ENCODE results near the gene GIGYF2.

GIGYF2 gene

DNA sequence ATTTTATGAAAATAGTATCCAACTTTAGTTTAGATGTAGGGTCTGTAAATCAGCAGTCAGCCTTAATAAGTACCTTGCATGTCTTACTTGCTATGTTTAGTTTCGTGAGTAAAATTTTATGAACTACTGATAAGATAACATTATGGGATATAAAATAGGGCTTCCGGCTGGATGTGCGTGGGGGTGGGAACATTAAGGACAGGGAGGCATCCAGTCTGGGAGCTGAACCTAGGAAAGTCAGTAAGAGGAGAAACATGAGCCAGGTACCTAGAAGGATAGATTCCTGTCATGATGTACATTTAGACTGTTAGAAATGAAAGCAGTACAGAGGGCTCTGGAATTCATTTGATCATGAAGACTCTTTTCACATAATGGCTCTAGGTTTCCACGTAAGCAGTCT is 92.0 kb downstream of the GIGYF2 start:
- ATAC-seq (ENCODE audit: low read depth): no peak
- no peak overlapping the region for H3K27ac Mint-ChIP-seq
- peaks cover 30% of the 10 kb centered on the region for H3K36me3 Mint-ChIP-seq

DNA sequence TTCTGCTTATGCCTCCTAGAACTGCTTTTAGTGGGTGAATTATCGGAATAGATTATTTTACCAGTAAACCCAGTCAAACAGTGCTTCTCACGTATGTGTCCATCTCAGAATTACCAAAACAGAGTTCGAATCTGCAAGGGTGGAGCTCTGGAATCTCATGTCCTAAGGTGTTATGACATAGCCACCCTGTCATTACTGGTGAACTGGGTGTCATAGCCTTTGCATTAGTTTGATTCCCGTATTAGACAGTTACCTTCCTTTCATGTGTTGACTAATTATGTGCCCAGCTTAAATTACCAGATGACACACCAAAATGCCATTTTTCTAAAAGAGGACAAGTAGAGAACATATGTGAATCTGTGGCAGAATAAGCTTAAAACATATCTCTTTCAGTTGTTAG is 94.4 kb downstream of the GIGYF2 start:
- Mint-ChIP-seq H3K36me3 (peaks cover 42% of the 10 kb centered on the region), H3K4me1 (peaks cover 2% of the 10 kb centered on the region)

More for the DNA sequence above, 92.0 kb downstream of the GIGYF2 start:
- DNase-seq (ENCODE audit: low spot score in 2 of 2): no peak
- H3K27me3 Mint-ChIP-seq: no peaks in the 10 kb centered on the region
- H3K4me1 Mint-ChIP-seq: peaks cover 2% of the 10 kb centered on the region
- H3K4me3 Mint-ChIP-seq: no peak overlapping the region
- no peaks in the 10 kb centered on the region for H3K9me3 Mint-ChIP-seq

DNA sequence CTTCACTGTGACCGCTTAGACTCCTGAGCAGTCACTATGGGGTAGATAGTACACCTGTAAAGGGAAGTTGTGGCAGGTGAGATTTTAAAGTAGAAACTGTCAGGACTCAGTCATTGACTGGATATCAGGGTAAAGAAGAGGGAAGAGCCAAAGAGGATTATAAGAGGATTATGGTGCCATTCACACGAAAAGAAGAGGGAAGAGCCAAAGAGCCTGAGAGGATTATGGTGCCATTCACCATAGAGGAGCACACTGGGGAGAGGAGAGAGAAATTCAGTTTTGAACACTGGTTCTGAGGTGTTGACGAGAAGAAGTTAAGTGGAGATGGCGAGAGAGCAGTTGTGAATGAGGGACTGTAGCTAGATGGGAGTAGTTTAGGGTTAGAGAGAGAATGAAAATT is 96.1 kb downstream of the GIGYF2 start:
- Mint-ChIP-seq H3K27ac (no peak overlapping the region), H3K4me3 (no peak overlapping the region), H3K4me1 (no peaks in the 10 kb centered on the region), H3K9me3 (no peaks in the 10 kb centered on the region), H3K36me3 (peaks cover 45% of the 10 kb centered on the region), H3K27me3 (no peaks in the 10 kb centered on the region)
- no peak for ATAC-seq (ENCODE audit: low read depth)
- DNase-seq (ENCODE audit: low spot score in 2 of 2): no peak

More for the DNA sequence above, 94.4 kb downstream of the GIGYF2 start:
- Mint-ChIP-seq H3K27me3 (no peaks in the 10 kb centered on the region), H3K27ac (no peak overlapping the region), H3K9me3 (no peaks in the 10 kb centered on the region), H3K4me3 (no peak overlapping the region)
- DNase-seq (ENCODE audit: low spot score in 2 of 2) (no peak), ATAC-seq (ENCODE audit: low read depth) (no peak)

DNA sequence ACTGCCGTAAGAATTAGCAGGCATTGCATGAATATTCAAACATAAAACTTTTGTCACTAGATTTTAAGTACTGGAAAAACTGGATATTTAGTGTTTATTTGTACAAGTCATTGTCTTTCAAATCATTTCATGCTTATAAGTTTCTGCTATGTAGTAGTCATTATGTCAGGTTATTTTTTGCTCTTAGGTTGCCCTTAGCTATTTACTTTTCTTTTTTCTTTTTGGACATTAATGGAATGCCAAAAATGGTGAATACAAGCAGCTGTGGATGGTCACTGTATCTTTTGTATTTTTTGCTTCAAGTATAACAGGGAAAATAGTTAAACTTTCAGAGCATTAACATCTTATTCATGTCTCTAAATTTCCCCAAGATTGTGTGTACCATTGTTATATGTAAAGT is 97.8 kb downstream of the GIGYF2 start:
- Mint-ChIP-seq H3K4me1 (no peaks in the 10 kb centered on the region), H3K9me3 (no peaks in the 10 kb centered on the region), H3K4me3 (no peak overlapping the region), H3K27me3 (no peaks in the 10 kb centered on the region), H3K36me3 (peaks cover 45% of the 10 kb centered on the region), H3K27ac (no peak overlapping the region)
- DNase-seq (ENCODE audit: low spot score in 2 of 2): no peak
- ATAC-seq (ENCODE audit: low read depth): no peak

DNA sequence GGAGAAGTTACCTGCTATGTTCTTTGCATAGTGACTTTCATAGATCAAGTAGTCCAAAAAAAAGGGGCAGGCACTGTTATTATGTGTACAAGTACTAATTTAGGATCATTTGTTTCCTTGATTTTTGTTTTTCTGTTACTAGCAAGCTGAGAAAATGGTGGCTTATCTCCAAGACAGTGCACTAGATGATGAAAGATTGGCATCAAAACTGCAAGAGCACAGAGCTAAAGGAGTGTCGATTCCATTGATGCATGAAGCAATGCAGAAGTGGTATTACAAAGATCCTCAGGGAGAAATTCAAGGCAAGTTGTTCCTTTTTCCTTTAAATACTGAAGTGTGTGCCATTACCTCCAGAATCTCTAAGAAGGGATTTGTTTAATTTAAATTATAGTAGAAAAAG is 98.8 kb downstream of the GIGYF2 start:
- Mint-ChIP-seq H3K9me3 (no peaks in the 10 kb centered on the region), H3K27ac (no peak overlapping the region), H3K36me3 (peaks cover 40% of the 10 kb centered on the region), H3K4me1 (no peaks in the 10 kb centered on the region), H3K4me3 (no peak overlapping the region), H3K27me3 (no peaks in the 10 kb centered on the region)
- no peak for DNase-seq (ENCODE audit: low spot score in 2 of 2)
- no peak for ATAC-seq (ENCODE audit: low read depth)

DNA sequence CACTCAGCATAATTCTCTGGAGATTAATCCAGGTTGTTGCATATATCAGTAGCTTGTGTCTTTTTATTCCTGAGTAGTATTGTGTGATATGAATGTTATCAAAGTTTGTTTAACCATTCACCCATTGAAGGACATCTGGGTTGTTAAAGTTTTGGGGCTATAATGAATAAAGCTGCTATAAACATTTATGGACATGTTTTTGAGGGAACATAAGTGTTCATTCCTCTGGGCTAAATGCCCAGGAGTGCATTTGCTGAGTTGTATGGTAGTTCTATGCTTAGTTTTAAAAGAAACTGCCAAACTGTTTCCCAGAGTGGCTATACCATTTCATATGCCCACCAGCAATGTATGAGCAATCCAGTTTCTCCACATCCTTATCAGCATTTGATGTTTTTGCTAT is 101.1 kb downstream of the GIGYF2 start:
- H3K27ac Mint-ChIP-seq: peak overlapping the region; percentile 25
- DNase-seq (ENCODE audit: low spot score in 2 of 2) (no peak), ATAC-seq (ENCODE audit: low read depth) (no peak)
- H3K36me3 Mint-ChIP-seq: peaks cover 41% of the 10 kb centered on the region
- no peaks in the 10 kb centered on the region for H3K27me3 Mint-ChIP-seq
- no peak overlapping the region for H3K4me3 Mint-ChIP-seq
- H3K9me3 Mint-ChIP-seq: no peaks in the 10 kb centered on the region
- no peaks in the 10 kb centered on the region for H3K4me1 Mint-ChIP-seq

DNA sequence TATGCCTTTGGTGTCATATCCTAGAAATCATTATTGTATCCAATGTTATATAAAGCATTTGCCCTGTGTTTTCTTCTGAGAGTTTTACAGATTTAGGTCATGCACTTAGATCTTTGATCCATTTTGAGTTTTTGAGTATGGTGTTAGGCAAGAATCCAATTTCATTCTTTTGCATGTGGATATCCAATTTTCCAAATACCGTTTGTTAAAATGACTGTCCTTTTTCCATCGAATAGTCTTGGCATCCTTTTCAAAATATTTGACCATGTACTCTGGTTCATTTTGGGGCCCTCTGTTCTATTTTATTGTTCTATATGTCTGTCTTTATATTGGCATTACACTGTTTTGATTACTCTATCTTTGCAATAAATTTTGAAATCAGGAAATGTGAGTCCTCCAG is 103.0 kb downstream of the GIGYF2 start:
- Mint-ChIP-seq H3K9me3 (no peaks in the 10 kb centered on the region), H3K27me3 (no peaks in the 10 kb centered on the region), H3K4me3 (no peak overlapping the region), H3K4me1 (no peaks in the 10 kb centered on the region), H3K27ac (no peak overlapping the region), H3K36me3 (peaks cover 45% of the 10 kb centered on the region)
- DNase-seq (ENCODE audit: low spot score in 2 of 2) (no peak), ATAC-seq (ENCODE audit: low read depth) (no peak)

DNA sequence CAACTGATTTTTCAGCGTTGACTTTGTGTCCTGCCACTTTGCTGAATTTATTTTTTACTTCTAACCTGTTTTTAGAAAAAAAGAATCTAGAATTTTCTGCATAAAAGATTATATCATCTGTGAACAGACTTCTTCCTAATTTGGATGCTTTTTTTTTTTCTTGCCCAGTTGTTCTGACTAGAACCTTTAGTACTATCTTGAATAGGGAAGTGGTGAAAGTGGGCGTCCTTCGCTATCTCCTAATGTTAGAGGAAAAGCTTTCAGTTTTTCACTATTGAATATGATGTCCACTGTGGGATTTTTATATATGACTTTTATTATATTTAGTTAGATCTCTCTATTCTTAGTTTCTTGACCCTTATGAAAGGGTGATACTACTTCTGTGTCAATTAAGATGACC is 105.0 kb downstream of the GIGYF2 start:
- ATAC-seq (ENCODE audit: low read depth) (no peak), DNase-seq (ENCODE audit: low spot score in 2 of 2) (no peak)
- Mint-ChIP-seq H3K4me3 (no peak overlapping the region), H3K27me3 (no peaks in the 10 kb centered on the region), H3K9me3 (no peaks in the 10 kb centered on the region), H3K36me3 (peaks cover 49% of the 10 kb centered on the region), H3K4me1 (no peaks in the 10 kb centered on the region), H3K27ac (no peak overlapping the region)

DNA sequence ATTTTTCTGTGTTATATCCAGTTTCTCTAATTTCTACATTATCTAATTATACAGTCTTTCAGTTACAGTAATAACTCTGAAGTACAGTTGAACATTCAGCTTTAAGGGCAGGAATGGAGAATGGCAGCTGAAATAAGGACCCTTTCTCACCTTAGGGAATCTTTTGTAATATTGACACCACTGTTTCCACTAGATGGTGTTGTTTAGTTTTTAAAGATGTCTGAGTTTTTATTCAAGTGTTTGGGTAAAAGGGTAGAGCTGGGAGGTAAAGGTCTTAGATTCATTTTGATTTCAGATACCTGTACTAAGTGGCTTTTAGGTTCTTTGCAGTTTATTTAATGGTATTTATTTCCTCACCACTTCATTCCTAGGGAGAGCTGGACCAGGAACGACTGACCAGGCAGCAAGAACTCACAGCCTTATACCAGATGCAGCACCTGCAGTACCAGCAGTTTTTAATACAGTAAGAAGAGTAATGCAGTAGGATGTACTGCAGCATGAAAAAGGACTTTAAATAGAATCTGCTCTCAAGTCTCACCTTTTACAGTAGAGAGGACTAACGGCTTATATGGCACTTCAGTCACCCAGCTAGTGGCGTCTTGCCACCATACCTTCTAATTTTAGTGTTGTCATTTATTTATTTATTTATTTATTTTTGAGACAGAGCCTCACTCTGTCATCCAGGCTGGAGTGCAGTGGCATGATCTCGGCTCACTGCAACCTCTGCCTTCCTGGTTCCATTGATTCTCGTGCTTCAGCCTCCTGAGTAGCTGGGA is 112.4 kb downstream of the GIGYF2 start:
- peaks cover 23% of the 10 kb centered on the region for H3K36me3 Mint-ChIP-seq
- no peak overlapping the region for H3K4me3 Mint-ChIP-seq
- H3K4me1 Mint-ChIP-seq: no peaks in the 10 kb centered on the region
- H3K27ac Mint-ChIP-seq: no peak overlapping the region
- no peaks in the 10 kb centered on the region for H3K27me3 Mint-ChIP-seq
- DNase-seq (ENCODE audit: low spot score in 2 of 2) (no peak), ATAC-seq (ENCODE audit: low read depth) (no peak)
- no peaks in the 10 kb centered on the region for H3K9me3 Mint-ChIP-seq

DNA sequence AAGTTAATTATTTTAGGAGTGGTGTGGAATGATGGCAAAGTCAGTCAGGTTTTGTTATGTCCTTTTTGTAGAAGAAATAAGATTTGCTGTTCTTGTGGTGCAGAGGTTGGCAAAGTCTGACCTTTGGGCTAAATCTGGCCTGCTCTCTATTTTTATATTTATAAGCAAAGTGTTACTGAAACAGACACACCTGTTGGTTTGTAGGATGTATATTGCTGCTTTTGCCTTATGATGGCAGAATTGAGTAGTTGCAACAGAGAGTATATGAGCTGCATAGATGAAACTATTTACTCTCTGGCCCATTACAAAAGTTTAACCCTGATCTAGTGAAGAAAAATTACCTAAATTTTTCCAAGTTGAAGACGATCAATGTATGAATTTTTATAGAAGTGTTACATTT is 113.3 kb downstream of the GIGYF2 start:
- Mint-ChIP-seq H3K36me3 (peaks cover 18% of the 10 kb centered on the region), H3K4me3 (no peak overlapping the region), H3K9me3 (no peaks in the 10 kb centered on the region), H3K27ac (no peak overlapping the region), H3K4me1 (no peaks in the 10 kb centered on the region), H3K27me3 (no peaks in the 10 kb centered on the region)
- ATAC-seq (ENCODE audit: low read depth): no peak
- no peak for DNase-seq (ENCODE audit: low spot score in 2 of 2)

DNA sequence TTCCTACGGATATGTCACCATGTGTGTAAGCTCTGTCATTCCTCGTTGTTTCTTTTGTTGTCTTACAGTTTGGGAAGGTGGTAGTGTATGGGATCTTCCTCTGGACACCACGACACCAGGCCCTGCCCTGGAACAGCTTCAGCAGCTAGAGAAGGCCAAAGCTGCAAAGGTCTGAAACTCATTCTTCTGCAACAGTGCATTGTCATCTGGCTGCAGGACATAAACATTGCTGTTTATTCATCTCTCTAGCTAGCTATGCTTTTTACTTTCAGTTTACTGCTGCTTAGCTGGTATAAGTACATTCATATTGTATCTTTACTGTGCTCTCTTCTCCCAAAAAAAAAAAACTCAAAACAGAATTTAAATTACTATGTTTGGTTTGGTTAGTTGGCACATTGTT is 118.4 kb downstream of the GIGYF2 start:
- DNase-seq (ENCODE audit: low spot score in 2 of 2) (no peak), ATAC-seq (ENCODE audit: low read depth) (no peak)
- Mint-ChIP-seq H3K27ac (no peak overlapping the region), H3K9me3 (no peaks in the 10 kb centered on the region), H3K4me1 (no peaks in the 10 kb centered on the region), H3K4me3 (no peak overlapping the region), H3K36me3 (peaks cover 32% of the 10 kb centered on the region), H3K27me3 (no peaks in the 10 kb centered on the region)

DNA sequence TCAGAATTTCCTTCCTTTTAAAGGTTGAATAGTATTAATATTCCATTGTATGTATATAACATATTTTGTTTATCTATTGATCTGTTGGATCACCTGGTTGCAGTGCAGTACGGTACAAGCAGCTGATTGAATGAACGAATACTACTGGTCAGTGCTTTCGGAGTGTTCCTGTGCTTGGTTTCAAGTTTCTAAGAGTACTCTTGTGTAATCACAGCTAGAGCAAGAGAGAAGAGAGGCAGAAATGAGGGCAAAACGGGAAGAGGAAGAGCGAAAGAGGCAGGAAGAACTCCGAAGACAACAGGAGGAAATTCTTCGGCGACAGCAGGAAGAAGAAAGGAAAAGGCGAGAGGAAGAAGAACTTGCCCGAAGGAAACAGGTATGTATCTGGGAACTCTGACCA is 119.5 kb downstream of the GIGYF2 start:
- DNase-seq (ENCODE audit: low spot score in 2 of 2): no peak
- Mint-ChIP-seq H3K27ac (peak overlapping the region; percentile 12), H3K4me3 (no peak overlapping the region), H3K27me3 (no peaks in the 10 kb centered on the region), H3K4me1 (no peaks in the 10 kb centered on the region), H3K36me3 (peaks cover 36% of the 10 kb centered on the region), H3K9me3 (no peaks in the 10 kb centered on the region)
- no peak for ATAC-seq (ENCODE audit: low read depth)

DNA sequence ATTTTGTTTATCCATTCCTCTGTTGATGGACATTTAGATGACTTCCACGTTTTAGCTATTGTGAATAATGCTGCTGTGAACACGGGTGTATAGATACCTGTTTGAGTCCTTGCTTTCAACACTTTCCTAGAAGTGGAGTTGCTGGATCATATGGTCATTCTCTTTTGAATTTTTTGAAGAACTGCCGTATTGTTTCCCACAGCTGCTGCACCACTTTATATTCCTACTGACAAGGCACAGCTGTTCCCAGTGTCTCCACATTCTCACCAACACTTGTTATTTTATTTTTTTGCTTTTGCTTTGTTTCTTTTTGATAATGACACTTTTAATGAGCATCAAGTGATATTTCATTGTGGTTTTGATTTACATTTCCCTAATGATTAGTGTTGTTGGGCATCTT is 120.6 kb downstream of the GIGYF2 start:
- DNase-seq (ENCODE audit: low spot score in 2 of 2) (no peak), ATAC-seq (ENCODE audit: low read depth) (no peak)
- peak overlapping the region; percentile 31 for H3K27ac Mint-ChIP-seq
- no peaks in the 10 kb centered on the region for H3K9me3 Mint-ChIP-seq
- no peaks in the 10 kb centered on the region for H3K27me3 Mint-ChIP-seq
- H3K36me3 Mint-ChIP-seq: peaks cover 36% of the 10 kb centered on the region
- no peaks in the 10 kb centered on the region for H3K4me1 Mint-ChIP-seq
- no peak overlapping the region for H3K4me3 Mint-ChIP-seq

DNA sequence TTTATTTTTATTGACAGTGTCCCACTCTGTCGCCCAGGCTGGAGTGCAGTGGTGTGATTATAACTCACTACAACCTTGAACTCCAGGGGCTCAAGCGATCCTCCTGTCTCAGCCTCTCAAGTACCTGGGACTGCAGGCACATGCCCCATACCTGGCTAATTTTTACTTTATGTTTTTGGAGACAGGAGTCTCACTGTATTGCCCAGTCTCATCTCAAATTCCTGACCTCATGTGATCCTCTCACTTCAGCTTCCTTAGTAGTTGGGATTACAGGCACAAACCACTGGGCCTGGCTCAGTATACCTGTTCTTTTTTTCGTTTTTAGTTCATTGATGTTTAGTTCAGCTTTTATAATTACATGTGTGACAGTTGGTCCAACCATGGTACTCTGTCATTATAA is 132.9 kb downstream of the GIGYF2 start:
- ATAC-seq (ENCODE audit: low read depth): no peak
- DNase-seq (ENCODE audit: low spot score in 2 of 2): no peak
- Mint-ChIP-seq H3K36me3 (peaks cover 42% of the 10 kb centered on the region), H3K4me3 (no peak overlapping the region), H3K4me1 (no peaks in the 10 kb centered on the region), H3K27ac (no peak overlapping the region), H3K9me3 (no peaks in the 10 kb centered on the region), H3K27me3 (no peaks in the 10 kb centered on the region)

DNA sequence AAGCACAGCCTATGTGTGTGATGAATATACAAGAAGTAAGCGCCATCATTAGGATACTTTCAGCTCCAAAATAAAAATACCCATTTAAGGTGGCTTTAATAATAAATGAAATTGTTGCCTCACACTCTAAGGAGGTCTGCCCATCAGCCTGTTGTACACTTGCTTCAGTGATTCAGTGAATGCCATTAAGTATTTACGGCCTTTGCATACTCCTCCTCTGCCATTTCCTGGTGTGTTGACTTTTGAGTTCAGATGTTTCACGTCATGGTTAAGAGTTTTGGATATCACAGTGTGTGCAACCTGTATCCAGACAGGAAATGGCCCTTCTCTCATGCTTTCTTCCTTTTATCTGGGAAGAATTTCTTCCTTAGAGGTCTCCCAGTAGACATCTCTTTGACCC is 134.4 kb downstream of the GIGYF2 start:
- H3K4me3 Mint-ChIP-seq: no peak overlapping the region
- no peaks in the 10 kb centered on the region for H3K27me3 Mint-ChIP-seq
- DNase-seq (ENCODE audit: low spot score in 2 of 2): no peak
- H3K9me3 Mint-ChIP-seq: no peaks in the 10 kb centered on the region
- H3K4me1 Mint-ChIP-seq: no peaks in the 10 kb centered on the region
- peak overlapping the region; percentile 54 for H3K27ac Mint-ChIP-seq
- peaks cover 34% of the 10 kb centered on the region for H3K36me3 Mint-ChIP-seq
- ATAC-seq (ENCODE audit: low read depth): no peak
